IMR-90 (cell line): ENCODE data around the gene PPM1G.

Experiments
- CEBPB ChIP-seq: IDR thresholded peaks from 2 replicates; pipeline ENCODE4 v1.6.1; 2012; ENCODE audit warnings: low read depth, low read length, improper control_type of control experiment
- POLR2A ChIP-seq: IDR thresholded peaks from 2 replicates; pipeline ENCODE4 v1.6.1; 2012; ENCODE audit warnings: mild to moderate bottlenecking, low read depth, low read length

GRCh38 chr2:27441958-27442919, 32.8 kb upstream of the PPM1G start, which contains the start of gene KRTCAP3:
- TF ChIP-seq POLR2A (no peak), CEBPB (no peak)
